GM18909 (cell line): ENCODE measurements around the gene RTN4.

Experiments
- ATAC-seq: cut with Tn5 transposase; IDR thresholded peaks from one replicate; pipeline ENCODE4 v1.9.1; 2021; ENCODE audit warnings: mild to moderate bottlenecking; ENCODE audit not compliant: unreplicated experiment, poor library complexity

The RTN4 gene

GRCh38 chr2:55045780-55046179, 4.5 kb downstream of the RTN4 start:
- no peak for ATAC-seq

GRCh38 chr2:55043841-55044240, 6.4 kb downstream of the RTN4 start:
- no peak for ATAC-seq

GRCh38 chr2:55038428-55038827, 11.8 kb downstream of the RTN4 start:
- ATAC-seq = no peak

GRCh38 chr2:55035716-55036115, 14.5 kb downstream of the RTN4 start:
- ATAC-seq = no peak

- ATAC-seq = no peak
Observed at GRCh38 chr2:55033921-55034320, 16.3 kb downstream of the RTN4 start.

GRCh38 chr2:55033076-55033742, 17.0 kb downstream of the RTN4 start:
- peak; percentile 96 for ATAC-seq

GRCh38 chr2:55031505-55031904, 18.7 kb downstream of the RTN4 start:
- no peak for ATAC-seq

GRCh38 chr2:55030766-55031165, 19.5 kb downstream of the RTN4 start:
- ATAC-seq = no peak

- ATAC-seq = no peak
Observed at GRCh38 chr2:55029098-55029497, 21.2 kb downstream of the RTN4 start.

GRCh38 chr2:55027226-55027625, 23.0 kb downstream of the RTN4 start:
- no peak for ATAC-seq

- no peak for ATAC-seq
Observed at GRCh38 chr2:55026202-55026601, 24.0 kb downstream of the RTN4 start.

- ATAC-seq = peak; percentile 25
Observed at GRCh38 chr2:55025627-55026026, 24.6 kb downstream of the RTN4 start.

- peak; percentile 41 for ATAC-seq
Observed at GRCh38 chr2:55025082-55025481, 25.2 kb downstream of the RTN4 start.

- ATAC-seq = no peak
Observed at GRCh38 chr2:55022476-55022875, 27.8 kb downstream of the RTN4 start.

GRCh38 chr2:55019526-55020258, 30.6 kb downstream of the RTN4 start:
- no peak for ATAC-seq

GRCh38 chr2:55018619-55019018, 31.6 kb downstream of the RTN4 start:
- ATAC-seq = no peak

GRCh38 chr2:55017880-55018279, 32.4 kb downstream of the RTN4 start:
- no peak for ATAC-seq

- ATAC-seq = no peak
Observed at GRCh38 chr2:55017428-55017827, 32.8 kb downstream of the RTN4 start.

GRCh38 chr2:55014962-55015939, 35.0 kb downstream of the RTN4 start:
- ATAC-seq = no peak

- no peak for ATAC-seq
Observed at GRCh38 chr2:55013936-55014335, 36.3 kb downstream of the RTN4 start.
